GM18517 (cell line): ENCODE measurements around the gene CPN2.

Experiments used
- ATAC-seq: cut with Tn5 transposase; IDR thresholded peaks from one replicate; pipeline ENCODE4 v1.9.1; 2021; ENCODE audit warnings: mild to moderate bottlenecking, moderate library complexity; ENCODE audit not compliant: unreplicated experiment

CPN2 gene

GRCh38 chr3:194315965-194316361 lies 35.2 kb downstream of the CPN2 start:
- ATAC-seq, result peak; percentile 36

GRCh38 chr3:194315088-194315964 lies 35.8 kb downstream of the CPN2 start:
- ATAC-seq, result peak; percentile 92

DNA sequence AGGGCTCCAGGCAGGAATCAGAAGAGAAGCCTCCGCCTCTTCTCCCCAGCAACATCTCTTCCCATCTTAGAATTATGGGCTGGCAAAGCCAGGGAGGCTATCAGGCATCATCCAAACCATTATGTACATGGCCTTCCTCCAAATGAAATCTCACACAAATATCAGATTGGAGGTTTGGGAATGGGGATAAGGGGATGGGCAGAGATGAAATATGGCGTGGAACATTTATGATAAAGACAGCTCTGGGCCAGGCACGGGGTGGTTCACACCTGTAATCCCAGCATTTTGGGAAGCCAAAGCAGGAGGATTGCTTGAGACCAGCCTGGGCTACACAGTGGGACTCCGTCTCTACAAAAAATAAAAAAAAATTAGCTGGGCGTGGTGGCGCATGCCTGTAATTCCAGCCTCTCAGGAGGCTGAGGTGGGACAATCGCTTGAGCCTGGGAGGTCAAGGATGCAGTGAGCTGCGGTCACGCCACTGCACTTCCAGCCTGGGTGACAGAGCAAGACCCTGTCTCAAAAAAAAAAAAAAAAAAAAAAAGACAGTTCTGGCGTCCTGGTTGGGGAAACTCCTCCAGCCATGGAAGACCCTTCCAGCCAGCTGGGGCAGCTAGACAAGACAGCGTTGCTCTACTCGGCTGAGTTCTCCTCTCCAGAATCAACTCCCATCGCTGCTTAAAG lies 36.6 kb downstream of the CPN2 start:
- no peak for ATAC-seq

GRCh38 chr3:194313560-194314387 lies 37.4 kb downstream of the CPN2 start:
- no peak for ATAC-seq

GRCh38 chr3:194312743-194313281 lies 38.3 kb downstream of the CPN2 start:
- no peak for ATAC-seq

DNA sequence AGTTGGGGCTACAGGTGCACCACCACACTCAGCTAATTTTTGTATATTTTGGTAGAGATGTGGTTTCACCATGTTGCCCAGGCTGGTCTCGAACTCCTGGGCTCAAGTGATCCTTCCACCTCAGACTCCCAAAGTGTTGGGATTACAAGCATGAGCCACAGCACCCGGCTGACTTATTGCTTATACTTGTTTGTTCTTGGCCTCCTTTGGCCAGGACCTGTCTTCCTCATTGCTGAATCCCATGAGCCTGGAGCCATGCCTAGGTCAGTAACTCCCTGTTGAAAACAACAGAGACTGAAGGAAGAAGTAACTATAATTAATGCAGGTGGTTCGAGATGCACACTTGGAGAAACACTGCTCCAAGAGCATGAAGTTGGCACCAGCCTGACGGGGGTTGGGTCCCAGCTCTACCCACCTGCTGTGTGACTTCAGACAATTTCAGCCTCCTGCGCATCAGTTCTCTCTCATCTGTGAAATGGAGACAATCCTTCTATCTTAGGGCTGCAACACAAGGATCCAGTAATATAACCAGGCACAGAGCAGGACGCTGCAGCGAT lies 38.9 kb downstream of the CPN2 start:
- no peak for ATAC-seq

GRCh38 chr3:194311000-194311399 lies 40.1 kb downstream of the CPN2 start:
- no peak for ATAC-seq

DNA sequence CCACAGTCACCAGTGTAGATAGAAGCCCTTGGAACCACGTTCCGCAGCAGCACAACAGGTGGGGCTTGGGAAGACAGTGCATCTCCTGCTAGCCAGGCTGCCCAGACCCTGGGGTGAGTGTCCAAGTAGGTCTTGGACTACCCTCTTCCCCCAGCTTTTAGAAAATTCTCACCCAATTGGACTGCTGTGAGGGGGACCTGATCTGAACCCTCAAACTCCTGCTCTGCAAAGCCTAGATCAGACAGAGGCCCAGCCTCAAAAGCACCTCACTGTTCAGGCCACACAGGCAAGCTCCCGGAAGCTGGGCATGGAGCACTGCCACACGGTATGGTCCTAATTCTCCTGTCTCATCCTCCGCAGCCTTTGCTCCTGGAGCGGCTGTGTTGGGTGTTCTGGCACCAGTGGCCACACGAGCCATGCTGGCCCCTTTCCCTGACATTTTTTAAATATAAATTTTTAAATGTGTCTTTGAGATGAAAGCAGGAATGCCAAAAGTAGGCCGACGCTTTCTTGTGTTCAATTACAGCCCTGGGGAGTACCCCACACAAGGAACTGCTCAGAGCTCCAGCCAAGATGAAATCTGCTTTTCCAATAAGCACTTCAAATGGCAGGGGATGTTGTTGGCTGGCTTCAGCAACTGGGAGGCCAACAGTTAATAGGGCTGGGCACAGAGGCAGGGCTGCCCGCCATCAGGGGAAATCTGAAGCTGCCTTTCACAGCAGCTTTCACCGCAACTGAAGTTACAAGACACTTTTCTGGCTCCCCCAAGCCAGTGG lies 40.9 kb downstream of the CPN2 start:
- ATAC-seq, result no peak

DNA sequence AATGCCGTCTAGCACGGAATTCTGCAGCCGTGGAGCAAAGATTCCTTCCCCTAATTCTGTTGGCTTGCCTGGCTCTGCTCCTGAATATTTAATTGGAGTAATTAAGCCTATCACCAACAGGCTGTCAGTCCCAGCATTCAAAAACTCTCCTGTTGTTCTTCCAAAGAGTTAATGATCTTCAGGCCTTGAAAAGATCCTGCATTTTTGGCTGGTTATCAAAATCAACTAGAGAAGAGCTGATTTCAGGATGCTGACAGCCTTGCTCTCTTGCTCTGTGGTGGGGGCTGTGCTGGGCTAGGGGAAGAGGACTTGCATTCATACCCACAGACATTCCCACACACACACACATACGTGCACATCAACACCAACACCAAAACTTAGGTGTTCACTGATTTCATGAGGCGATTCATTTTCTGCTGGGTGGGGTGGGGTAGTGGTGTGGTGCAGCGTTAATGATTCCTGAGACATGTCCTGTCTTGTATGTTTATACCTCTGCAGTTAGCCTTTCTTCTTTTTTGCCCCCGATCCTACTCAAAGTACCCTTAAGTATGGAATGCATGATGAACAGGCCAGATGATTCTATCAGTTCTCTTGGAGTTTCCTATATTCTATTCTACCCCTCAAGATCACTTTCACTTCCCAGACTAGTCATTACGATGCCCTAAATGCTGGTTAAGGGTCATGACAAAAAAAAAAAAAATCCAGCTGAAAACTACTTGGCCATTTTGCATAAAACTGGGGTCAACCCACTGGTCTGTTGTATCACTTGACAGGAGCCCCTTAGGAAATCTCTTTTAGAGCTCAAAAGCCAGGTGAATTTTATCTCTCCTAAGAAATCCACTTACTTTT lies 42.3 kb downstream of the CPN2 start:
- ATAC-seq, result no peak

DNA sequence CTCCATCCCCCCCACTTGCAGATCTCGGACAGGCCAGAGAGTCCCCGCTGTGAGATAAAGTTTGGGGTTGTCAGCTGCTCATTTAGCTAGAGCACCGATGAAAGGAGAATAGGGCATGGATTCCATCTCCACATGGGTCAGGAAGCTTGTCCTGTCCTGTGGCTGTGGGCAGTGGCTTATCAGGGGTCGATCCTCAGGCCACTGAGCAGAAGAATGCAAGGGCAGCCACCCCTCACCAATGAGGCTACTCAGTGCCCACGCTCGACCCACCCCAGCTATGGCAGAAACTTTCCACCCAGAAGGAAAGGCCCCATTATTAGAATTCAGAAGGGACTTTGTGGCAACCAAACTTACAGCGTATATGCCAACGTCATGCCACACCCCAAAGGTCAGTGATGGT lies 43.3 kb downstream of the CPN2 start:
- ATAC-seq, result no peak

- ATAC-seq, result peak; percentile 46
Observed at GRCh38 chr3:194306771-194307640, 44.1 kb downstream of the CPN2 start.

GRCh38 chr3:194306109-194306686 lies 44.9 kb downstream of the CPN2 start:
- ATAC-seq, result peak; percentile 36

DNA sequence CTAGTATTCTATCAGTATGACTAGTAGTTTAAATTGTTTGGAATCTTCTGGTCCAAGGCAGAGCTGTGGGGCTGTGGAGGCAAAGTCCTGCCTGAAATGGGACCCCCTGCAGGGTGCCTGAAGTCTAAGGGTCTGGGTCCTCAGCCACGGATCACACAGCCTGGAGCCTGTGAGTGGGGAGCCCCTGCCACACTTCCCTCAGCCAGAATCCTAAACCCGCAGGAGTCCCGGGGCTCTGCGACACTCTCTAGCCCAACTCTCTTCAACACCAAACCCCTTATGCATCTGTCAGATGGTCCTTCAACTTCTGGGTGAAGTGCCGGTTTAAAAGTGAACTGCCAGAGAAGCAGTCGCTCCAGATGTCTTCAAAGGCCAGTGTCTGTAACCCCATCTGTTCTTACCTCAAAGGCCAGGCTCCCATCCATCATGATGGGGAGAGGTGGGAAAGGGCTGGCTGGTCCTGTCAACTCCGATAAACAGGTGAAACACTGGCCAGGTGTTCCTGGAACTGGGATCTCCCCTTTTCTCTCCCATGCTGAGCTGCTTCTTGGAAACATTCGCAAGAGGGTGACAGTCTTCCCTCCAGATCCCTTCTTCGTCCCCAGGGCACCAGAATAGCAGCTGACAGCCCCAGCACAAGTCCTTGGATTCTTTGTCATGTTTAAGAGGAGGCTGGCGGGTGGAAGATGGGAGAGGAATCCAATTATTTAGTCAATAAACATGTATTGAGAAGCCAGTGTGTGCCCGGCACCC lies 45.6 kb downstream of the CPN2 start:
- no peak for ATAC-seq

GRCh38 chr3:194304186-194304917 lies 46.8 kb downstream of the CPN2 start:
- no peak for ATAC-seq

DNA sequence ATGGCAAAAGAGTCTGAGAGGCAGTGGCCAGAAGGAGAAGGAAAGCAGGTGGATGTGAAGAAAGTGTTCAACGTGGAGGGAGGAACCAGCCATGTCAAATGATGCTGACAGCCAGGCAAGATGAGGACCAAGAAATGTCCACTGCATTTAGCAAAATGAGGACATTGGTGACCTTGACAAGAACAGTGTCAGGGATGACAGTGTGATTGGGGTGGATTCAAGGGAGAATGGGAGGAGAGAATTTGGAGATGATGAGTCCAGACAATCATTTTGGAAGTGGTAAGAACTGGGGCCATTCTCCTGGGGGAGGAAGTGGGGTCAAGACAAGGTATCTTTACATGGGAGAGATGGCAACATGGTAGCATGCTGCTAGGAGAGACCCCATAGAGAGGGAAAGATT lies 47.4 kb downstream of the CPN2 start:
- no peak for ATAC-seq

GRCh38 chr3:194301730-194302129 lies 49.4 kb downstream of the CPN2 start:
- no peak for ATAC-seq
